Measurements from ENCODE around the gene MIER1.
"Not testable (repeated sequence)": the region's sequence is repeated elsewhere in the genome, so short reads cannot be mapped to it uniquely, and the experiment has no call there.

The MIER1 gene

GRCh38 chr1:66924756-66925557 lies at the start of gene MIER1, which contains the start of gene DNAI4:
MIER1 (plus strand) TSS chr1:66924990; CDS start chr1:66925029, 39 bp downstream.
DNAI4 (minus strand) TSS chr1:66924856; CDS start chr1:66924831, 25 bp downstream.
- in situ Hi-C loops (cut with MboI; ENCODE audit: low sequenced_read_pairs), result no loop called here

- in situ Hi-C loops (cut with MboI; ENCODE audit: low sequenced_read_pairs), result no loop called here
Measured at GRCh38 chr1:66876664-66877063, 48.1 kb upstream of the MIER1 start.

GRCh38 chr1:66889030-66889429 lies 35.8 kb upstream of the MIER1 start:
- in situ Hi-C loops (cut with MboI; ENCODE audit: low sequenced_read_pairs), result no loop called here

- in situ Hi-C loops (cut with MboI; ENCODE audit: low sequenced_read_pairs), result no loop called here
Measured at GRCh38 chr1:66890621-66891020, 34.2 kb upstream of the MIER1 start.

GRCh38 chr1:66893712-66894111 lies 31.1 kb upstream of the MIER1 start:
- in situ Hi-C loops (cut with MboI; ENCODE audit: low sequenced_read_pairs), result no loop called here

GRCh38 chr1:66915203-66915602 lies 9.6 kb upstream of the MIER1 start:
- in situ Hi-C loops (cut with MboI; ENCODE audit: low sequenced_read_pairs), result not testable (repeated sequence)

- in situ Hi-C loops (cut with MboI; ENCODE audit: low sequenced_read_pairs), result no loop called here
Measured at GRCh38 chr1:66916320-66916719, 8.5 kb upstream of the MIER1 start.

GRCh38 chr1:66917476-66917875 lies 7.3 kb upstream of the MIER1 start:
- in situ Hi-C loops (cut with MboI; ENCODE audit: low sequenced_read_pairs), result no loop called here

GRCh38 chr1:66919063-66919462 lies 5.7 kb upstream of the MIER1 start:
- in situ Hi-C loops (cut with MboI; ENCODE audit: low sequenced_read_pairs), result no loop called here

GRCh38 chr1:66919828-66920227 lies 5.0 kb upstream of the MIER1 start:
- in situ Hi-C loops (cut with MboI; ENCODE audit: low sequenced_read_pairs), result no loop called here

GRCh38 chr1:66920543-66920942 lies 4.2 kb upstream of the MIER1 start:
- in situ Hi-C loops (cut with MboI; ENCODE audit: low sequenced_read_pairs), result no loop called here

- in situ Hi-C loops (cut with MboI; ENCODE audit: low sequenced_read_pairs), result no loop called here
Measured at GRCh38 chr1:66925558-66925910, 744 bp downstream of the MIER1 start.

- in situ Hi-C loops (cut with MboI; ENCODE audit: low sequenced_read_pairs), result no loop called here
Measured at GRCh38 chr1:66925944-66926343, 1.2 kb downstream of the MIER1 start.

- in situ Hi-C loops (cut with MboI; ENCODE audit: low sequenced_read_pairs), result no loop called here
Measured at GRCh38 chr1:66927528-66927927, 2.7 kb downstream of the MIER1 start.

GRCh38 chr1:66929146-66929688 lies 4.4 kb downstream of the MIER1 start:
- in situ Hi-C loops (cut with MboI; ENCODE audit: low sequenced_read_pairs), result no loop called here

- in situ Hi-C loops (cut with MboI; ENCODE audit: low sequenced_read_pairs), result no loop called here
Measured at GRCh38 chr1:66929691-66929998, 4.9 kb downstream of the MIER1 start.

GRCh38 chr1:66929999-66930822 lies 5.4 kb downstream of the MIER1 start:
- in situ Hi-C loops (cut with MboI; ENCODE audit: low sequenced_read_pairs), result no loop called here

- in situ Hi-C loops (cut with MboI; ENCODE audit: low sequenced_read_pairs), result no loop called here
Measured at GRCh38 chr1:66930823-66931174, 6.0 kb downstream of the MIER1 start.

GRCh38 chr1:66931590-66931989 lies 6.8 kb downstream of the MIER1 start:
- in situ Hi-C loops (cut with MboI; ENCODE audit: low sequenced_read_pairs), result no loop called here

GRCh38 chr1:66932291-66932690 lies 7.5 kb downstream of the MIER1 start:
- in situ Hi-C loops (cut with MboI; ENCODE audit: low sequenced_read_pairs), result no loop called here

- in situ Hi-C loops (cut with MboI; ENCODE audit: low sequenced_read_pairs), result no loop called here
Measured at GRCh38 chr1:66933887-66934700, 9.3 kb downstream of the MIER1 start.
